Hepatocyte (in vitro differentiated cells): ENCODE measurements around the gene AKIRIN1. TPM values are rescaled to one million over a fixed set of nuclear protein-coding genes. Genes with fewer than 3 reads are reported as not detected.
"Not testable (repeated sequence)": the region's sequence is repeated elsewhere in the genome, so short reads cannot be mapped to it uniquely, and the experiment has no call there.

ENCODE experiments used
- DNase-seq: peaks from one replicate; pipeline ENCODE4 v3.0.0-alpha.2; 2016; ENCODE audit warnings: low spot score
- H2AFZ ChIP-seq: fragments of 200-600 bp; sonication (generic); 2 replicates; pipeline ENCODE4 v1.6.0; 2016; ENCODE audit warnings: antibody characterized with exemption, mild to moderate bottlenecking
- H3K27ac ChIP-seq: fragments of 200-600 bp; sonication (generic); 2 replicates; pipeline ENCODE4 v1.5.1; 2016; ENCODE audit warnings: mild to moderate bottlenecking
- H3K27me3 ChIP-seq: fragments of 200-600 bp; sonication (generic); 2 replicates; pipeline ENCODE4 v1.6.1; 2016
- H3K36me3 ChIP-seq: fragments of 200-600 bp; sonication (generic); replicated peaks from 2 replicates; pipeline ENCODE4 v1.5.1; 2016; ENCODE audit warnings: low read depth; ENCODE audit not compliant: insufficient read depth
- H3K4me1 ChIP-seq: fragments of 200-600 bp; sonication (generic); 2 replicates; pipeline ENCODE4 v1.5.1; 2016; ENCODE audit warnings: mild to moderate bottlenecking, moderate library complexity; ENCODE audit not compliant: insufficient read depth
- H3K4me2 ChIP-seq: fragments of 200-600 bp; sonication (generic); 2 replicates; pipeline ENCODE4 v1.6.0; 2016
- H3K4me3 ChIP-seq: fragments of 200-600 bp; sonication (generic); 2 replicates; pipeline ENCODE4 v1.5.1; 2016; ENCODE audit warnings: mild to moderate bottlenecking
- H3K79me2 ChIP-seq: fragments of 200-600 bp; sonication (generic); 2 replicates; pipeline ENCODE4 v1.6.0; 2017; ENCODE audit warnings: mild to moderate bottlenecking
- H3K9me2 ChIP-seq: fragments of 200-600 bp; sonication (generic); replicated peaks from 2 replicates; pipeline ENCODE4 v1.6.0; 2017; ENCODE audit warnings: mild to moderate bottlenecking; ENCODE audit not compliant: insufficient read depth
- H3K9me3 ChIP-seq: fragments of 200-600 bp; sonication (generic); 2 replicates; pipeline ENCODE4 v1.5.1; 2016; ENCODE audit warnings: low read depth, mild to moderate bottlenecking
- H4K20me1 ChIP-seq: fragments of 200-600 bp; sonication (generic); 2 replicates; pipeline ENCODE4 v1.6.0; 2016; ENCODE audit warnings: mild to moderate bottlenecking; ENCODE audit not compliant: insufficient read depth, poor library complexity, severe bottlenecking
- EZH2 ChIP-seq: fragments of 200-600 bp; sonication (generic); IDR thresholded peaks from 2 replicates; pipeline ENCODE4 v1.6.1; 2016; ENCODE audit warnings: antibody characterized with exemption, mild to moderate bottlenecking, borderline replicate concordance
- EZH2phosphoT487 ChIP-seq: fragments of 200-600 bp; sonication (generic); IDR thresholded peaks from one replicate; pipeline ENCODE4 v1.6.1; 2018; ENCODE audit warnings: antibody characterized with exemption, mild to moderate bottlenecking, low read depth, moderate library complexity; ENCODE audit not compliant: unreplicated experiment, severe bottlenecking
- WGBS: methylation state at CpG from one replicate; pipeline ENCODE4 v1.1.6; 2016; ENCODE audit warnings: low lambda C conversion rate; ENCODE audit errors: missing lambda C conversion rate; 5-methylcytosine and 5-hydroxymethylcytosine counted together
- polyA plus RNA-seq: library from polyadenylated mRNA; unstranded; fragments of >200 nt; fragmentation: Nextera tagmentation; extraction: Ambion mirVana; gene quantifications from 2 replicates; pipeline ENCODE4 v1.2.1, GENCODE V29; 2016
- total RNA-seq: library from RNA; depleted of rRNA; stranded (reverse); fragments of >200 nt; gene quantifications from 2 replicates; pipeline ENCODE4 v1.2.3, GENCODE V29; 2014
- TF ChIP-seq, protein P1 (sequence below): fragments of 200-600 bp; sonication (generic); IDR thresholded peaks from 2 replicates; pipeline ENCODE4 v1.5.1; 2016; ENCODE audit warnings: antibody characterized with exemption, mild to moderate bottlenecking; ENCODE audit not compliant: poor library complexity

The AKIRIN1 gene
- total and polyA plus RNA-seq, 2 experiments from 2014 or later = 75.1 to 77.3 TPM

DNA sequence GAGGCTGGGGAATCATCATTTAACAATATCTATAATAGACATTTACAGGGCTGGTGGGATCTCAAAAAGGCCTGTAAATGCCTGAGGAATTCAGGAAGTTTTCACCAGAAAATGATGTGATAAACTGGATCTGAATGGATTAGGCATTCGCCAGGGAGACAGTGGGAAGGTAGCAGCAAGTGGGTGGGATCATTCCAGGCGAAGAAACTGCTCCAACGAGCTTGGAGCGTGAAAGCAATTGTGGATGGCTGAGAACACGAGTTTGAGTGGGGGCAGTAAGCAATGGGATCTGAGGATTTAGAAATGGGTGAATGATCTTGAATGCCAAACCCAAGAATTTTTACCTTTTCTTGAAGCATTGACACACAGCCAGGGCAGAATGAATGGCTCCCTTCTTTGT, 26.2 kb downstream of the AKIRIN1 start:
- Histone ChIP-seq H3K4me2 (no peak overlapping the region), H2AFZ (no peak overlapping the region), H3K4me1 (no peaks in the 10 kb centered on the region), H3K9me3 (no peaks in the 10 kb centered on the region), H3K9me2 (no peaks in the 10 kb centered on the region), H4K20me1 (no peaks in the 10 kb centered on the region), H3K79me2 (no peaks in the 10 kb centered on the region), H3K36me3 (no peaks in the 10 kb centered on the region), H3K27me3 (no peaks in the 10 kb centered on the region), H3K4me3 (no peak overlapping the region), H3K27ac (no peak overlapping the region)
- TF ChIP-seq EZH2 (no peak), EZH2phosphoT487 (no peak)
- TF ChIP-seq, protein P1, sequence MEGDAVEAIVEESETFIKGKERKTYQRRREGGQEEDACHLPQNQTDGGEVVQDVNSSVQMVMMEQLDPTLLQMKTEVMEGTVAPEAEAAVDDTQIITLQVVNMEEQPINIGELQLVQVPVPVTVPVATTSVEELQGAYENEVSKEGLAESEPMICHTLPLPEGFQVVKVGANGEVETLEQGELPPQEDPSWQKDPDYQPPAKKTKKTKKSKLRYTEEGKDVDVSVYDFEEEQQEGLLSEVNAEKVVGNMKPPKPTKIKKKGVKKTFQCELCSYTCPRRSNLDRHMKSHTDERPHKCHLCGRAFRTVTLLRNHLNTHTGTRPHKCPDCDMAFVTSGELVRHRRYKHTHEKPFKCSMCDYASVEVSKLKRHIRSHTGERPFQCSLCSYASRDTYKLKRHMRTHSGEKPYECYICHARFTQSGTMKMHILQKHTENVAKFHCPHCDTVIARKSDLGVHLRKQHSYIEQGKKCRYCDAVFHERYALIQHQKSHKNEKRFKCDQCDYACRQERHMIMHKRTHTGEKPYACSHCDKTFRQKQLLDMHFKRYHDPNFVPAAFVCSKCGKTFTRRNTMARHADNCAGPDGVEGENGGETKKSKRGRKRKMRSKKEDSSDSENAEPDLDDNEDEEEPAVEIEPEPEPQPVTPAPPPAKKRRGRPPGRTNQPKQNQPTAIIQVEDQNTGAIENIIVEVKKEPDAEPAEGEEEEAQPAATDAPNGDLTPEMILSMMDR = no peak
- no peak for DNase-seq
- WGBS = 64% methylated on average over 5 of the region's 5 CpGs

DNA sequence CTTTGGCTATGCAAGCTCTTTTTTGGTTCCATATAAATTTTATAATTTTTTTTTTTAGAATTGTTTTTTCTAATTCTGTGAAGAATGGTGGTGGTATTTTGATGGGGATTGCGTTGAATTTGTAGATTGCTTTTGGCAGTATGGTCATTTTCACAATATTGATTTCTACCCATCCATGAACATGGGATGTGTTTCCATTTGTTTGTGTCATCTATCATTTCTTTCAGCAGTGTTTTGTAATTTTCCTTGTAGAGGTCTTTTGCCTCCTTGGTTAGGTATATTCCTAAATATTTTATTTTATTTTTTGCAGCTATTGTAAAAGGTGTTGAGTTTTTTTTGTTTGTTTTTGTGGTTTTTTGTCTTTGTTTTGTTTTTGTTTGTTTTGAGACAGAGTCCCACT, 29.4 kb downstream of the AKIRIN1 start:
- not testable (repeated sequence) for H3K27ac ChIP-seq, DNase-seq, H2AFZ ChIP-seq, H3K36me3 ChIP-seq, H3K4me1 ChIP-seq, H4K20me1 ChIP-seq, H3K9me3 ChIP-seq, H3K9me2 ChIP-seq, H3K4me3 ChIP-seq, H3K4me2 ChIP-seq, H3K27me3 ChIP-seq, H3K79me2 ChIP-seq
- WGBS = 94% methylated on average over 1 of the region's 1 CpG

DNA sequence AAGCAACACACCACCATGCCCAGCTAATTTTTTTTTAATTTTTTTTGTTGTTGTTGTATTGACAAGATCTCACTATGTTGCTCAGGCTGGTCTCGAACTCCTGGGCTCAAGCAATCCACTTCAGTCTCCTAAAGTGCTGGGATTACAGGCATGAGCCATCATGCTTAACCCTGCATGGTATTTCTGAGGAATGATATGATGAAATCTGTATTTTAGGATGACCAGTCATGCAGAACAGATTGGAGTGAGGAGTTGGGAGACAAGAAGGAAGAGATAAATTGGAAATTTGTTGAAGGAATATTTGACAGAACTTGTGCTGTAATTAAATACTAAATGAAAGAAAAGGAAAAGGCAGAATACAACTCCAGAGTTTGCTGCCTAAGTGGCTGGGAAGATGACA, 30.4 kb downstream of the AKIRIN1 start:
- no peak overlapping the region for H3K4me2 ChIP-seq
- H4K20me1 ChIP-seq = no peaks in the 10 kb centered on the region
- TF ChIP-seq, protein P1 = no peak
- DNase-seq = no peak
- no peaks in the 10 kb centered on the region for H3K9me2 ChIP-seq
- 72% methylated on average over 1 of the region's 1 CpG for WGBS
- H3K27ac ChIP-seq = no peak overlapping the region
- H3K79me2 ChIP-seq = peaks cover 4% of the 10 kb centered on the region
- no peak overlapping the region for H3K4me3 ChIP-seq
- no peaks in the 10 kb centered on the region for H3K36me3 ChIP-seq
- peaks cover 5% of the 10 kb centered on the region for H3K4me1 ChIP-seq
- H3K9me3 ChIP-seq = no peaks in the 10 kb centered on the region
- no peaks in the 10 kb centered on the region for H3K27me3 ChIP-seq
- H2AFZ ChIP-seq = no peak overlapping the region

DNA sequence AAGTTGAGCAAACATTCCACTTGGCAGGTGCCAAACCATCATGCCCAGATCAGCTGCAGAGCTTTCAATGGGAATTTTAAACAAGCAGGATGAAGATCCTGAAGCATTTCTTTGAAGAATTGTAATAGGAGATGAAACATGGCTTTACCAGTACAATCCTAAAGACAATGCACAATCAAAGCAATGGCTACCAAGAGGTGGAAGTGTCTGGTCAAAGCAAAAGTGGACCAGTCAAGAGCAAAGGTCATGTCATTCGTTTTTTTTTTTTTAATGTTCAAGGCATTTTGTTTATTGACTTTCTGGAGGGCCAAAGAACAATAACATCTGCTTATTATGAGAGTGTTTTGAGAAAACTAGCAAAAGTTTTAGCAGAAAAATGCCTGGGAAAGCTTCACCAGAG, 32.1 kb downstream of the AKIRIN1 start:
- H3K4me3 ChIP-seq = no peak overlapping the region
- DNase-seq = no peak
- H3K4me1 ChIP-seq = peaks cover 5% of the 10 kb centered on the region
- no peak overlapping the region for H2AFZ ChIP-seq
- no peaks in the 10 kb centered on the region for H3K27me3 ChIP-seq
- H4K20me1 ChIP-seq = peaks cover 4% of the 10 kb centered on the region
- TF ChIP-seq EZH2 (no peak), EZH2phosphoT487 (no peak)
- TF ChIP-seq, protein P1 = no peak
- H3K36me3 ChIP-seq = no peaks in the 10 kb centered on the region
- no peaks in the 10 kb centered on the region for H3K9me3 ChIP-seq
- H3K9me2 ChIP-seq = no peaks in the 10 kb centered on the region
- no peak overlapping the region for H3K27ac ChIP-seq
- WGBS = 65% methylated on average over 1 of the region's 1 CpG
- H3K4me2 ChIP-seq = no peak overlapping the region
- H3K79me2 ChIP-seq = peaks cover 19% of the 10 kb centered on the region
